ENCODE data around the gene CPTP.
A peak's percentile ranks its signal among the peaks of the same experiment; 100 is the strongest.
"Not testable (repeated sequence)": the region's sequence is repeated elsewhere in the genome, so short reads cannot be mapped to it uniquely, and the experiment has no call there.

The CPTP gene

DNA sequence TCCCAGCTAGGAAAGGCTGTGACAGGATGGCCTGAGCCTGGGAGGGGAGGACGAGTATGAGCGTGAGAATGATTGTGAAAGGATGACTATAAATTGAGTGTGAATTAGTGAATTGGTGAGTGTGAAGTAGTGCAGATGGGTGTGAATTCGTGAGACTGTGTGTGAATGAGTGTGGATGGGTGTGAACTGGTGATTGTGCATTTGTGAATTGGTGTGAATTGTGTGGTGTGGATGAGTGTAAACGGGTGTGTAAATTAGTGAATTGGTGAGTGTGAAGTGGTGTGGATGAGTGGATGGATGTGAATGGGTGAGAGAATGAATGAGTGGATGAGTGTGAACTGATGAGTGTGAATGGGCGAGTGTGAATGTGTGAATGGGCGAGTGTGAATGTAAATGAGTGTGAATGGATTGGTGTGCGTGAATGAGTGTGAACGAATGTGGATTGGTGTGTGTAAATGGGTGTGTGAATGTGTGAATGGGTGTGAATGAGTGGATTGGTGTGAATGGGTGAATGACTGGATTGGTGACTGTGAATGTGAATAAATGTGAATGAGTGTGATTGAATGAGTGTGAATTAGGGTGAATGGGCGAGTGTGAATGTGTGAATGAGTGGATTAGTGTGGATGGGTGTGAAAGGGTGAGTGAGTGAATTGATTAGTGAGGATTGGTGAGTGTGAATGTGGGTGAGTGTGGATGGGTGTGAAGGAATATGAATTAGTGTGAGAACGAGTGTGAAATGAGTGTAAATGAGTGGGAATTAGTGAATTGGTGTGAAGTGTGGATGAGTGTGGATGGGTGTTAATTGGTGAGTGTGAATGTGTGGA, 41.5 kb downstream of the CPTP start:
- DNase-seq (ENCODE audit: low read depth in 2 of 2), result no peak

DNA sequence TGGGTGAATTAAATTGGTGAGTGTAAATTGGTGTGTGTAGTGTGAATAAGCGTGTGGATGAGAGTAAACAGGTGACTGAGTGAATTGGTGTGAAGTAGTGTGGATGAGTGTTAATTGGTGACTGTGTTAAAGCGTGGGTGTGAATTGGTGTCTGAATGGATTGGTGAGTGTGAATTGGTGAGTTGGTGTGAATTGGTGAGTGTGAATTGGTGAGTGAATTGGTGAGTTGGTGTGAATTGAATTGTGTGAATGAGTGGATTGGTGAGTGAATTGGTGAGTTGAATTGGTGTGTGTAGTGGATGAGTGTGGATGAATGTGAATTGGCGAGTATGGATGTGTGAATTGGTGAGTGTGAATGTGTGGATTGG, 42.1 kb downstream of the CPTP start:
- DNase-seq (ENCODE audit: low read depth in 2 of 2), result no peak

DNA sequence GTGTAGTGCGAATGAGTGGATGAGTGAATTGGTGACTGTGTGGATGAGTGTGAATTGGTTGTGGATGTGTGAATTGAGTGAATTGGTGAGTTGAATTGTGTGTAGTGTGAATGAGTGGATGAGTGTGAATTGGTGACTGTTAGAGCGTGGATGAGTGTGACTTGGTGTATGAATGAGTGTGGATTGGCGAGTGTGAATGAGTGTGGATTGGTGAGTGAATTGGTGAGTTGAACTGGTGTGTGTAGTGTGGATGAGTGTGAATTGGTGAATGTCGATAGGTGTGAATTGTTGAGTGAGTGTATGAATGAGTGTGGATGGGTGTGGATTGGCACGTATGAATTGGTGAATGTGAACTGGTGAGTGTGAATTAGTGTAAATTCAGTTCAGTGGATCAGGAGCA, 42.7 kb downstream of the CPTP start:
- DNase-seq (ENCODE audit: low read depth in 2 of 2), result no peak

- not testable (repeated sequence) for DNase-seq (ENCODE audit: low read depth in 2 of 2)
Measured at GRCh38 chr1:1370094-1370493, 45.5 kb downstream of the CPTP start.

GRCh38 chr1:1370771-1371300, 46.2 kb downstream of the CPTP start:
- DNase-seq (ENCODE audit: low read depth in 2 of 2), result no peak

- DNase-seq (ENCODE audit: low read depth in 2 of 2), result no peak
Measured at GRCh38 chr1:1371364-1371745, 46.8 kb downstream of the CPTP start.

DNA sequence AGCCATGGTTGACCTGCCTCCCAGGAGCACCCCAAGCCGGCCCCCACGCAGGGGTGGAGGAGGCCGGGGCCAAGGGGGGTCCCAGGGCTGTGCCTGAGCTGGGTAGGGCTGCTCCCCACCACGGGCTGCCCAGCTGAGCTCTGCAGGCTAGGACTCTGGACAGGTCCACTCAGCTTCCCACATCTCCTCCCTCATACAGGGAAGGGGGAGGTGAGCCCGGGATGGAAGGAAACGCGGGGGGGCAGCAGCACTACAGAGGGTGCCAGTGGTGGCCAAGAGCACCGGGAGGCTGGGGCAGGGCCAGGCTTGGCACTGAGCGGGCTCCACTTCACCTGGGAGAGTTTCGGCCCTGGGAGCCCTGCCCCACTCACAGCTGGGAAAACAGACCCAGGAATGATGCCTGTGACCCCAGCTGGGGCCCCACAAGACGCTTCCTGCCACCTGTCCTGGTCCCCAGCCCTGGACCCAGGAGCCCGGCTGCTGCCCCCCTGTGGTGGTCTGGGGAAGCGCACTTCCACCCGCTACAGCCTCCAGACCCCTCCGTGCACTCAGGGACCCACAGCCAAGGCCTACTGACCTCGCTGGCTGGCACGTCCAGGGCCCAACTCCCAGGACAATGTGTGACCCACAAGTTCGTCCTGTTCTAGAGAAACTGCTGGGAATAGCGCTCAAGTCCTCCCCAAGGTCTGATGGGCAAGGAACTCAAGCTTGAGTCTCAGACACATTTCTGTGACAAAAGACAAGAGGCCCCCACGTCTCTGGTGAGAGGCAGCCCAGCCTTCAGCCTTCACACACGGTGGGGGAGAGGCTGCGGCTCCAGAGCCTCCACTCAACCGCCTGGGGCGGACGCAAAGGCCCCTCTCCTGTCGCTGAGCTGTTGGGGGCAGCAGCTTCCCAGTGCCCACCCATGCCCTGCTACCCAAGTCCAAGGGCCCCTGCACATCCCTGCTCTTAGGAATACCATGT, 47.4 kb downstream of the CPTP start:
- DNase-seq (ENCODE audit: low read depth in 2 of 2), result peak; percentile 40 to 72

GRCh38 chr1:1373051-1373814, 48.6 kb downstream of the CPTP start:
- DNase-seq (ENCODE audit: low read depth in 2 of 2), result no peak

- no peak for DNase-seq (ENCODE audit: low read depth in 2 of 2)
Measured at GRCh38 chr1:1373815-1374588, 49.4 kb downstream of the CPTP start.

- no peak for DNase-seq (ENCODE audit: low read depth in 2 of 2)
Measured at GRCh38 chr1:1374589-1374928, 50.0 kb downstream of the CPTP start.

DNA sequence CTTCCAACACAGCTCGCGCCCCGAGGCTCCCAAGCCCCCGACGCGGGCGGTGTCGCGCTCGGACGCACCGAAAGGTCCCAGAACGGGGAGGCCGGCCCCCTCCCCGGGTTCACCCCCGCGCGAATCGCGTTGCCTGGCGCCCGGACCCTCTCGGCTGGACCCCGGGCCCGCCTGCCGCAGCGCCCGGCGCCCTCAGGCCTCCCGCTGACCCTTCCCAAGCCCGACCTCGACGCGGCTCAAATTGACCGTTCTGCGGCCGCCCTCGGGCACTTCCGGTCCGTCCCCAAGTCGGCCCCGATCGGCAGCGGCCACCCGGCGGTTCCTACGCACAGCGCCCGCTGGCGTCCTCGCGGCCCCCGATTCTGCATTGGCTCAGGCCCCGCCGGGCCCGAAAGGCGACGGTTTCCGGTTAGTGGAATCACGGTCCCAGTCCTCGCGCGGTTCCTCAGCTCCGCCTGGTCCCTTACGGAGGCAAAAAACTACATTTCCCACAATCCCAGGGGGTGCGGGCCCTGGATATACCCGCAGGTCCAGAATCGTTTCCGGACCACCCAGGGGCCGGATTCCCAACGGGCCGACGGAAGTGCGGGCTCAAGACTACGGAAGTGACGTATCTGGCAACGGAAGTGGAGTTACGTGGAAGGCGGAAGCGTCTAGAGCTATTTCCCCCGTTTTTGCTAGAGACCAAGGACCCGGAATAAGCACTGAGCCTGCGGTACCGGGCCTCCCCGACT, 50.5 kb downstream of the CPTP start, which contains the start of gene AURKAIP1:
Gene AURKAIP1 (minus strand): TSS at position 279 of the 734 bp plus-strand sequence. CDS start 451 bp downstream, outside the sequence.
- DNase-seq (ENCODE audit: low read depth in 2 of 2), result peak; percentile 93 to 97

DNA sequence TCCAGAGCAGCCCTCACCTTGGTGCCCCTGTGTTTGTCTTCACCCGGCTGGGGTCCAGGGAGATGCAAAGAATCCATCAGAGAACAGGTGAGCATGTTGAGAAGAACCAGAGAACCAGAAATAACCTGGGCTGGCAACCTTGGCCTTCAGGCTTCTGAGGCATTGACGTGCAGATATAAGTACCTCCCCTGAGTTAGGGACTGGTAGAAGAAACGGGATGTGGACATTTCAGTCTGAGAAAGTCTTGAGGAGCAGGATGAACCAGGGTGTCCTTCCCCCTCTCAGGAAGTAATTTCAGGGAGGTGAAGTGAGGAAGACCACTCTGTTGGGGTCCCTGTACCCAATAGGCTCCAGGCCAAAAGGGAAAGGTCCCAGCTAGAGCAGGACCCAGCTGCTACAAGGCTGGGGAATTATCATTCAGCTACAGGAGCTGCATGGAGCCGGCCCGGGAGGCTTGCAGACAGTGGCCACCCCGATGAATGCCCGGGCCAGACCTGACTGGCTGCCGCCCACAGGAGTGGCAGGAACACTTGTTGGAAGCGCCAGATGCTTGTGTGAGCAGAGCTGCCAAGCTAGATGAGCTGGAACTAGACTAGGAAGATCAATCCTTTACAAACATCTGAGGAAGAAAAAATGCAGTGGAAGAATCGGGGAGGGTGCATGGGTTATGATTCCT, 52.1 kb downstream of the CPTP start:
- DNase-seq (ENCODE audit: low read depth in 2 of 2), result no peak

DNA sequence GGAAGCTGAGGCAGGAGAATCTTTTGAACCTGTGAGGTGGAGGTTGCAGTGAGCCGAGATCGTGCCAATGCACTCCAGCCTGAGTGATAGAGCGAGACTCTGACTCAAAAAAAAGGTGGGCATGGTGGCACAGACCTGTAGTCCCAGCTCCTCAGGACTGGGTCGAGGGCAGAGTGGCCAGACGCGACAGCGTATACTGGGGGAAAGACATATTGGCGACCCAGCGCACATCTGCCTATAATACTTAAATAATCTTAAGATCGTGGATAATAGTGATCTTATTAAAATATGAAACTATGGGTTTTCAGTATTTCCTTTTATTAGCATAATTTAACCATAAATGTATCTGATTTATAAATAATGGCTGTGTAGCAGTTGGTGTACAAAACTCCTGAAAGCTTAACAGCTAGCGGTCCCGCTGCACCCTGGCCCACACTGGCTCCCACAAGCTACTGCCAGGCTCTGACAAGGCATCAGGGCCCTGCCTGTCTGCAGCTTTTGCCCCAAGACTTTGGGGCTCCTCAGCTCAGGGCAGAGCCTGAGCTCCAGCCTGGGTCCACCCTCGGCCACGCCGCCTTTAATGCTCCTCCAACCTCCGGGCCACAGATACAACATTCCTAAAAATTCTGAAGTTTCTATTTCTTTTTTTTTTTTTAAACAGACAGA, 53.1 kb downstream of the CPTP start:
- DNase-seq (ENCODE audit: low read depth in 2 of 2), result no peak

Measured in stimulated activated CD4-positive, alpha-beta T cell treated with anti-CD3 and anti-CD28 coated beads, Interleukin-15, amount 100 ng/mL, for 48 hours (primary cell).